Kidney epithelial cell (primary cell): ENCODE measurements around the gene XRCC4. TPM values are rescaled to one million over a fixed set of nuclear protein-coding genes. Genes with fewer than 3 reads are reported as not detected.

Experiments
- DNase-seq: peaks from one replicate; pipeline ENCODE4 v3.0.0-alpha.2; 2010; ENCODE audit warnings: low read depth
- H3K27me3 ChIP-seq: 2 replicates; pipeline ENCODE4 v1.6.0; 2011; ENCODE audit warnings: low read length; ENCODE audit not compliant: control insufficient read depth, insufficient read depth
- H3K36me3 ChIP-seq: 2 replicates; pipeline ENCODE4 v1.5.1; 2011; ENCODE audit warnings: low read length; ENCODE audit not compliant: control insufficient read depth, insufficient read depth
- H3K4me3 ChIP-seq: 2 replicates; pipeline ENCODE4 v1.5.1; 2011; ENCODE audit warnings: low read depth, mild to moderate bottlenecking, control low read depth, low read length
- CTCF ChIP-seq: IDR thresholded peaks from 2 replicates; pipeline ENCODE4 v1.5.1; 2011; ENCODE audit warnings: mild to moderate bottlenecking, moderate library complexity, low read length, control low read depth, inconsistent platforms; ENCODE audit not compliant: insufficient read depth, poor library complexity, severe bottlenecking
- total RNA-seq: library from RNA; depleted of rRNA; stranded (reverse); fragments of >200 nt; gene quantifications from 2 replicates; pipeline ENCODE4 v1.2.3, GENCODE V29; 2015

XRCC4 gene
- total RNA-seq, 1 donor from 2014 or later = 7.6 TPM

DNA sequence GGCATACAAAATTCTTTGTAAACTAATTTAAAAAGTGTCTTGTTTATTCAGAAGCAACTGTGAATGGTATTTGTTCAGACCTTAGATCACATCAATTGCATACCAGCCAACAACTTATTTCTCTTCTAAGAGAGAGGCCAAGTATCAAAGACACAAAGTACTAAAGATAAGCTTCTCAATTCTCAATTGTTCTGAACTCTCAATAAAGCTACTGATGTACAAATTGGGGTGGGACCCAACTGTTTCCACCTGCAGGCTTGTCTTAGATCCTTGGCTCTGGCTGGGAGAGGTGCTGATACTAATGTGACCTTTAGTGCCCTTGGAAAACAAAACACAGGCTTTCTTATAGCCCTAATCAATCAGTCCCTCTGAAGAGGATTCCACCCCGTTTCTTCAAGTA is 22.1 kb downstream of the XRCC4 start:
- no peak for TF ChIP-seq CTCF
- no peak for DNase-seq
- Histone ChIP-seq H3K36me3 (no peaks in the 10 kb centered on the region), H3K27me3 (no peaks in the 10 kb centered on the region), H3K4me3 (no peak overlapping the region)

DNA sequence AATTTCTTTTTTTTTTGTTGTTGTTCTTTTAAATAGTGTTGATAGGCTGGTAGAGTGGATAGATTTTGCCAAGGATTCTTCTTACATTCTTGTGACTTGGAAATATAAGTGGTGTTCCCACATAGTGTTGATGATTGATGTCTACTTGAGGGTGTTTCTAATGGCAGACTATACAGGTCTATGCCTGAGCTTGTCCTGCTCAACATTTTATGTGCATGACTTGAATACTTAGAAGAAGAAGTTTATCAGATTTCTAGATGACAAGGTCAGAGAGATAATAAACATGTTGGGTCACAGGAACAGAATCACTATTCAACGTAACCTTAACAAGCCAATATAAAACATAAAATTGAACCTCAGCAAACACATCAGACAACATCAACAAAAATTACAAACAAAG is 24.2 kb downstream of the XRCC4 start:
- H3K4me3 ChIP-seq = no peak overlapping the region
- DNase-seq = no peak

DNA sequence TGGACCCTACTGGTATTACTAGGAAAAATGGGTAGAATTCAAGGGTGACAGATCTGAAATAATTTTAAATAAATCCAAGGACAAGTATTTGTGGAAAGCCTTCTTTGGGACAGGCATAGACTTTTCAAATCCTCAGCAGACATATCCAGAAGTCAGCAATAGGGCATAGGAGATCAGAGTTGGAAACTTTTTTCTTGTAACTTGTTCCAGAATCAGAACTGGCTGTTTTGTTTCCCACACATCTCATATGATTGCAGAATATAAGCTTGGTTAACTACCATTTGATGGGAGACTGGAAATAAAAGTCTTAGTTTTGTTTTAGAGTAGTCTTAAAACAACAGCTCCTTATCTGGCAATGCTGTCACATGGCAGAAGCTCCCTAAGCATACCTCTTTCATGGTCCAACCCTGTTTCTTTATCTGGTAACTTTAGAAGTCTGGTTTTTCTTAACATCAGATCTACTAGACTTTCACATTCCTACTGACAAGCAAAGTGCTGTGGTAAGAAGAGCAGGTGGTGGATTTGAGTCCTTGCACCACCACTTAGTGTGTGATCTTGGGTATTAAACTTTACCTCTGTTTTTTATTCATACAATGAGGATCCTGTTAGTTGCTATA is 25.1 kb downstream of the XRCC4 start:
- Histone ChIP-seq H3K4me3 (no peak overlapping the region), H3K36me3 (no peaks in the 10 kb centered on the region), H3K27me3 (no peaks in the 10 kb centered on the region)
- no peak for DNase-seq
- no peak for TF ChIP-seq CTCF

More for the DNA sequence above, 24.2 kb downstream of the XRCC4 start:
- TF ChIP-seq CTCF = no peak
- no peaks in the 10 kb centered on the region for H3K36me3 ChIP-seq
- H3K27me3 ChIP-seq = no peaks in the 10 kb centered on the region

DNA sequence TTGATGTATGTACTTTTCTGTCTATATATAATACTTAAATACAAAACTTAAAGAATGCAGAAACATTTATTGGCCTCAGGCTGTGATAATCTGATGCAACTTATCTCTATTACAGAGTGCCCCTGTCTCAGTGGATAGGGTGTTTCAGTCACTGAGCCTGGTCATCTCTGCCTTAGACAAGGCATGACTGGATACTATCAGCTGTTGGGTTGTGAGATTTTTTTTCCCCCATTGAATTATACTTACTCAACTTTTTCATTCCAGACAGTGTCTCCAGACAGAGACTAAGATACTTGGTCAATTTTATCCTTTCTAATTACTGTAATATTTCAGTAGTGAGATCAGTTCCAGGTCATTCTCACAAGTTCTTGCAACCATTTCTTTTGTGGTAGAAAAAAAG is 26.7 kb downstream of the XRCC4 start:
- Histone ChIP-seq H3K27me3 (no peaks in the 10 kb centered on the region), H3K4me3 (no peak overlapping the region), H3K36me3 (no peaks in the 10 kb centered on the region)
- DNase-seq = no peak
- TF ChIP-seq CTCF = no peak

DNA sequence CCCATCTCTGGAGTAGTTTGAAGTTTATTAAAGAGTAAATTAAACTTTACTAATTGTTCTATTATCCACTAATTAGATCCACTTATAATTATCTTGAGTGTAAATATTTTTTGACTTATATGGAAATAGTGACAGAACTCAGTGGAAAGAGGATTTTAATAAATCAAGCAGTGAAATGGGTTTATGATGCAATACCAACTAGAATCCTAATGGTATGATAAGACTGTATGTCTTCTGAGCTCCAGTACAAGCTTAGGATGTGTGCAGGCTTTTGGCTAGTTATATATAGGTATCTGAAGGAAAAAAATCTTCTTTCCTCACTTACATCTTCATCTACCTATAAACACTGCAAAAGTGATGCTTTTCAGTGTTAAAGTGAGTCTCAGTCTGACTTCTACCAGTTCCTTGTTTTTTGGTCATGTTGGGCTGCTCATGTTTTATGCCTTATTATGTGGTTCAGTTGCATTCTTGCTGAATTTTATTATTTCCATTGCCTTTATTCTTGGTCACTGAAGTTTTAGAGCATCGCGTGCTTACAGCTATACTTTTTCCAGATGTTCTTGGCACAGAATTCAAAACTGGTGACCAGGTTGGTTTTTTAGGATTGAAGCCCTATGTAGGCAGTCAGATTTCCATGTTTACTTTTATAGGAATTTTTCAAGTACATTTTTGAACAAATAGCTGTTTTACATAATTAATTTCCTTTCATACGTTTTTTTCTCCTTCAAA is 30.5 kb downstream of the XRCC4 start:
- no peaks in the 10 kb centered on the region for H3K27me3 ChIP-seq
- no peak for TF ChIP-seq CTCF
- no peaks in the 10 kb centered on the region for H3K36me3 ChIP-seq
- no peak overlapping the region for H3K4me3 ChIP-seq
- DNase-seq = no peak
